ENCODE measurements around the gene TRPC5OS.

Gene TRPC5OS

DNA sequence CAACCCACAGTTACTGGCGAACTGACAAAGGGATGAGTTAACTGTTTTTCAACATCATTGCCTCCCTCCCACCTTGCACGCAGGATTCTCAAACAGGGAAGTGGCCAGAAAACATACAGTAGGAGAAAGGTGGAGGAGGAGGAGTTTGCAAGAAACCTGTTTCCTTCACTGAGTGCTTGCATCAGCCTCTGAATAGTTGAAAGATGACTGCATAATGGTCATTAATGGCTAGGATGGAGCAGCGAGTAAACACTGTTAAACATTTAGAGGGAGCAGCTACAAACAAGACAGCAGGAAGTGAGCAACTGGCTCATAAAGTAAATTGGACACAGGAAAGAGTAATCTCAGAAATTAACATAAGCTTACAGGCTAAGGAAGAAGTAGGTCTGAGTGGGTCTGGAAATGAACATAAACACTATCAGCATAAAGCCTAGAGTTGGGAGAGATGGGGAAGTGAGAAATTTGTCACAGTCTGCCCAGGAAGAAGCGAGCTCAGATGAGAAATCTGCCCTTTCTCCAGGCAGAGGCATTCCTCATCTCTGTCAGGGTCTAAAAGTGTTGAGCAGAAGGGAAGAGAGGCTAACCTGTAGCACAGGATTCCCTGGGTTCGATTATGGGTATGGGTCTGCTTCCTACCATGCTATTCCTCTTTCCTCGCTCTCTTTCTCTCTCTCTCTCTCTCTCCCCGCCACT lies 38.6 kb downstream of the TRPC5OS start:
- DNase-seq = peak; percentile 61

DNA sequence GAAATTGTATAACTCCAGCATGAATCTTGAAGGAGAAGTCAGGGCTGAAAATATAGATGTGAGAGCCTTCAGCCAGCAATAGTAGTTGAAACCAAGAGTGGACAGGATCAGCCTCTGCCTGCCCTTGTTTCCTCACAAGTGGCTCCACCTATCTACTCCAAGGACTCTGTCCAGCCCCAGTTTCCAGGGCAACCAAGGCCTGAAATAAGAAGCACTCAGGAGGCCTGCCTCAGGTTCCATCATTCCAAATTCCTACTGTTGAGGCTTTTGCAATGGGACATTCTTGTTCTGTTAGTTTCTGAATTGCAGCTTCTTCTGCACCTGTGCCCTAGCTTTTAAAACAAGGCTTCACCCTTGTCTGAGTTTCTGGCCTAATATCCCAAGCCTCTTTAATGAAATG lies 41.6 kb downstream of the TRPC5OS start:
- DNase-seq = no peak

DNA sequence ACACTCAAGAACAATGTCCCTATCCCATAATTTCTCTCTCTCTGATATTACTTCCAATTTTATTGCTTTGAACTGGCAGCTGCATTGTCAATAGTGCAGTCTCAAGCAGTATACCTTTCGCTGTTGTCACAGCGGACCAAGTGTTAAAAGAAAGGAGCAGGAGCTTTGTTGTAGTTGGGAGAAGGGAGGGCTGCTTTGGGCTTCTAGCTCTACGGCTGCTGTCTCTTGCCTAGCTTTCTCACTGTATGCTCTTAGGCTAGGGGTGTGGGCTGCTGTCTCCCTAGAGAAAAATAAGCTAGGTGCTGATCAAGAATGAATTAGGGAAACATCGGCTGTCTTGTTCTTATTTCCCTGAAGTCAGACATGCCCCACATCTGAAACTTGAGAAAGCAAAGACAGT lies 52.5 kb downstream of the TRPC5OS start:
- no peak for DNase-seq
